SK-N-SH treated with all-trans-retinoic acid at 6 μM for 48 hours (cell line): ENCODE measurements around the gene PHB1.

Experiments
- ATAC-seq: fragments of 200-7000 bp; cut with Tn5 transposase; 3 replicates; pipeline ENCODE4 v1.9.1; 2020; ENCODE audit warnings: mild to moderate bottlenecking, moderate library complexity
- ARNTL ChIP-seq: fragments of 450-650 bp; formaldehyde crosslinking; IDR thresholded peaks from 2 replicates; pipeline ENCODE4 v1.5.0; 2020; ENCODE audit warnings: low read depth, mild to moderate bottlenecking, moderate library complexity, borderline replicate concordance
- BACH2 ChIP-seq: fragments of 250-450 bp; sonication (Bioruptor Pico); IDR thresholded peaks from 2 replicates; pipeline ENCODE4 v1.9.0; 2021; ENCODE audit warnings: mild to moderate bottlenecking, borderline replicate concordance
- CSDC2 ChIP-seq: fragments of 250-450 bp; sonication (Bioruptor Pico); IDR thresholded peaks from 2 replicates; pipeline ENCODE4 v1.5.0; 2020; ENCODE audit warnings: mild to moderate bottlenecking, moderate library complexity
- CSRNP3 ChIP-seq: fragments of 250-450 bp; sonication (Bioruptor Pico); IDR thresholded peaks from 2 replicates; pipeline ENCODE4 v1.5.1; 2021; ENCODE audit warnings: mild to moderate bottlenecking, moderate library complexity
- GLIS3 ChIP-seq: fragments of 250-450 bp; sonication (Bioruptor Pico); IDR thresholded peaks from 2 replicates; pipeline ENCODE4 v1.5.0; 2020; ENCODE audit warnings: mild to moderate bottlenecking, moderate library complexity
- ISL1 ChIP-seq: fragments of 250-450 bp; sonication (Bioruptor Pico); IDR thresholded peaks from 2 replicates; pipeline ENCODE4 v2.1.2; 2022; ENCODE audit warnings: mild to moderate bottlenecking, moderate library complexity
- OSR1 ChIP-seq: fragments of 250-450 bp; sonication (Bioruptor Pico); IDR thresholded peaks from 2 replicates; pipeline ENCODE4 v1.8.0; 2022; ENCODE audit warnings: moderate library complexity, mild to moderate bottlenecking, inconsistent platforms
- PATZ1 ChIP-seq: fragments of 250-450 bp; sonication (Bioruptor Pico); IDR thresholded peaks from 2 replicates; pipeline ENCODE4 v1.8.0; 2020; ENCODE audit warnings: mild to moderate bottlenecking, moderate library complexity, borderline replicate concordance
- POU6F1 ChIP-seq: fragments of 250-450 bp; sonication (Bioruptor Pico); IDR thresholded peaks from 2 replicates; pipeline ENCODE4 v1.8.0; 2021; ENCODE audit warnings: low read depth, mild to moderate bottlenecking, moderate library complexity, borderline replicate concordance
- PPARA ChIP-seq: fragments of 250-450 bp; sonication (Bioruptor Pico); IDR thresholded peaks from 2 replicates; pipeline ENCODE4 v1.5.0; 2020; ENCODE audit warnings: mild to moderate bottlenecking, borderline replicate concordance
- RARB ChIP-seq: fragments of 250-450 bp; sonication (Bioruptor Pico); IDR thresholded peaks from 2 replicates; pipeline ENCODE4 v1.8.0; 2021; ENCODE audit warnings: mild to moderate bottlenecking, moderate library complexity
- TCF4 ChIP-seq: fragments of 250-450 bp; sonication (Bioruptor Pico); IDR thresholded peaks from 2 replicates; pipeline ENCODE4 v1.8.0; 2021; ENCODE audit warnings: mild to moderate bottlenecking, moderate library complexity, borderline replicate concordance
- TOX ChIP-seq: fragments of 250-450 bp; sonication (Bioruptor Pico); IDR thresholded peaks from 2 replicates; pipeline ENCODE4 v1.8.0; 2021; ENCODE audit warnings: mild to moderate bottlenecking, moderate library complexity, borderline replicate concordance
- TSHZ2 ChIP-seq: fragments of 250-450 bp; sonication (Bioruptor Pico); IDR thresholded peaks from 2 replicates; pipeline ENCODE4 v1.5.0; 2020; ENCODE audit warnings: mild to moderate bottlenecking, moderate library complexity
- ZC3H10 ChIP-seq: fragments of 250-450 bp; sonication (Bioruptor Pico); IDR thresholded peaks from 2 replicates; pipeline ENCODE4 v1.5.1; 2021; ENCODE audit warnings: mild to moderate bottlenecking, moderate library complexity
- ZFP3 ChIP-seq: fragments of 250-450 bp; sonication (Bioruptor Pico); IDR thresholded peaks from 2 replicates; pipeline ENCODE4 v1.5.0; 2020; ENCODE audit warnings: mild to moderate bottlenecking, moderate library complexity
- ZFP30 ChIP-seq: fragments of 450-650 bp; formaldehyde crosslinking; IDR thresholded peaks from 2 replicates; pipeline ENCODE4 v1.5.0; 2022; ENCODE audit warnings: mild to moderate bottlenecking, moderate library complexity
- ZNF70 ChIP-seq: fragments of 450-650 bp; formaldehyde crosslinking; IDR thresholded peaks from 2 replicates; pipeline ENCODE4 v1.5.0; 2020; ENCODE audit warnings: mild to moderate bottlenecking, moderate library complexity

The PHB1 gene

GRCh38 chr17:49378311-49378710 is 36.4 kb downstream of the PHB1 start:
- no peak for ATAC-seq
- TF ChIP-seq TCF4 (CRISPR knock-in tag) (no peak), POU6F1 (CRISPR knock-in tag) (no peak), ZNF70 (CRISPR knock-in tag) (no peak), PATZ1 (CRISPR knock-in tag) (no peak), TSHZ2 (CRISPR knock-in tag) (no peak), BACH2 (CRISPR knock-in tag) (no peak), PPARA (CRISPR knock-in tag) (no peak), TOX (CRISPR knock-in tag) (no peak), CSDC2 (CRISPR knock-in tag) (no peak), ARNTL (no peak), RARB (CRISPR knock-in tag) (no peak), ZFP3 (CRISPR knock-in tag) (no peak), OSR1 (CRISPR knock-in tag) (no peak), ISL1 (CRISPR knock-in tag) (no peak)

- TF ChIP-seq POU6F1 (CRISPR knock-in tag) (no peak), CSDC2 (CRISPR knock-in tag) (no peak), CSRNP3 (no peak), ZFP30 (CRISPR knock-in tag) (no peak), ZC3H10 (CRISPR knock-in tag) (no peak)
- ATAC-seq = no peak
Measured at GRCh38 chr17:49375544-49375943, 39.1 kb downstream of the PHB1 start.

GRCh38 chr17:49373115-49373514 is 41.6 kb downstream of the PHB1 start:
- TF ChIP-seq PPARA (CRISPR knock-in tag) (no peak), ZFP30 (CRISPR knock-in tag) (no peak), TSHZ2 (CRISPR knock-in tag) (no peak), GLIS3 (CRISPR knock-in tag) (no peak), PATZ1 (CRISPR knock-in tag) (no peak)
- no peak for ATAC-seq
